GM18517 (cell line): ENCODE measurements around the gene C9orf152.
"Not testable (repeated sequence)": the region's sequence is repeated elsewhere in the genome, so short reads cannot be mapped to it uniquely, and the experiment has no call there.

Source experiments
- ATAC-seq: cut with Tn5 transposase; IDR thresholded peaks from one replicate; pipeline ENCODE4 v1.9.1; 2021; ENCODE audit warnings: mild to moderate bottlenecking, moderate library complexity; ENCODE audit not compliant: unreplicated experiment

Gene C9orf152

DNA sequence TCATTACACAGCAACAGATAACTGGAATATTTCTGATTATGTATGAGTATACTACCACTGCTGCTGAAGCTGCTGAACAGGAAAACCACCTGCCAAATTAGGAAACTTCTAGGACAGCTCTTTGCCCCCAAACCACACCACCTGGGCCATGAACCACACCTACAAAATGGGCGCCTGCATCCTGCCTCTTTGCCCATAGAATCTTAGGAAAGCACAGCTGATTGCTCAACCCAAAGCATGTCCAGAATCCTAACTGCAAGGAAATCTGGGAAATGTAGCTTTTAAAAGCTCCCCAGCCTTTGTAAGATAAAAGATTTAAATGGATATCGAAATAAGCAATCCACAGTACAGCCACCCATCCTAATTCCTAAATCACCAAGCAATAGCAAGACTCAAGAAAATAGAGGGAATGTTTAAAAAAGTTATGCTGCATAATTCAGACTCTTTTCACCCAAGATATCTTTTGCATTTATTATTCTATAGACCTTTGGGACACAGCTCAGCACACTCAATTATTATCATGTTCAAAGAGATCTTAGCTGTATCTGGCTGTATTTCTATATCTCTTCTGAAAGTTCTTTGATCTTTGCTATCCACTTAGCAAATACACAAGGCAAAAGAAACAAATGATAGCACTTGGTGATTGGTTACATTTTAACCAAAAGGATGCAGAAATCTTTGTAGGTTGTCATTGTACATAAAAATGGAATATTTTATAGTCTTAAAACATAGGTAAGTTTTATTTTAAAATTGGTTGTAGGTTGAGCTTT lies 6.8 kb upstream of the C9orf152 start:
- no peak for ATAC-seq

- no peak for ATAC-seq
Measured at GRCh38 chr9:110214090-110214489, 6.1 kb upstream of the C9orf152 start.

GRCh38 chr9:110213413-110214044 lies 5.6 kb upstream of the C9orf152 start:
- no peak for ATAC-seq

DNA sequence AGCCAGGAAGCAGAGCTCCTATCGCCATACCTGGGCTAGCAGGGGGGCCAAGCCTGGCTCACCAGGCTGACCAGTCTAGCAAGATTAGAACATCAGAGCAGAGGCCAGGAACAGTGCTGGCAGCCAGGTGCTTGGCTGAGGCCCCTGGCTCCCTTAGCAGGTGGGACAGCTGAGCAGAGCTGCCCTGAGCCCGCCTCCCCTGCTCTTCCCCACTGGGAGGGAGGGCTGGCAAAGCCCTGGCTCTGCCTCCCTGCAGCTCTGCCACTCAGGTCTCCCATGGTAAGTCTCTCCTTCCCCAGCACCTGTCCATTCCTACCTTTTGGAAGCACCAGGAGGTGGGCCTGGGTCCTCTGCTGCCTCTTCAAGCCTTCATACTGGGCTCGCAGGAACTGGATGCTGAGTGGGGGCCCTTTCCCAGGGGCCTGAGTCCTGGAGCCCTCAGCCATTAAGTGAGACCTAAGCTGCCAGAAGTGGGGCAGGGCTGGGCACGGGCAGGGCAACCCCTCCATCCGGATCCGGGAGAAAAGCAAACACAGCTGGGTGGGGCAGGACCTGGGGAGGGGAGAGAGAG lies 803 bp downstream of the C9orf152 start:
- ATAC-seq, result no peak

DNA sequence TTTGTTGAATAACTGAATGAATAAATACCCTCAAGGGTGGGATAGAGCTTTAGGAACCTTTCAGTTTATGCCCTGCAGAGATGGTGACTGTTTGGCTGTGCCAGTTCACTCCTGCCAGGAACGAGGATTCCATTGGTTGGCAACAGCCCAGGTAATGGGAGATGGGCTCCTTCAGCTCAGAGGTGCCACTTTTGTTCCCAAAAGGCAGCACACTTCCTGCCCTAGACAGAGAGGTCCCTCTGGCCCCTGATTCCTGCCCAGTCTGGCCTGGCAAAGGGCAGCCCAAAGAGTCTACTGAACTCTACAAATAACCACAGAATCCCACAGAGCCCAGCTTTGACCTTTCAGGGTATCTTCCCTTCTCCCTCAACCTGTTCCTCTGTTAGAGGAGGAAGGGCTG lies 1.6 kb downstream of the C9orf152 start:
- no peak for ATAC-seq

DNA sequence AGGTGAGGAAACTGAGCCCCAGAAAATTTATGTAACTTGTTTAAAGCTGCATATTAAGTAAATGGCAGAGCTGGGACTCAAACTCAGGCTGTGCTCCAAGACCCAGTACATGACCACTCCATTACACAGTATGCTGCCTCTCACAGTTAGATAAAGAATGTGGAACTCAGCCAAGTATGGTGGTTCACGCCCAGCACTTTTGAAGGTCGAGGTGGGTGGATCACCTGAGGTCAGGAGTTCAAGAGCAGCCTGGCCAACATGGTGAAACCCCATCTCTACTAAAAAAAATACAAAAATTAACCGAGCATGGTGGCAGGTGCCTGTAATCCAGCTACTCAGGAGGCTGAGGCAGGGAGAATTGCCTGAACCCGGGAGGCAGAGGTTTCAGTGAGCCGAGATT lies 2.3 kb downstream of the C9orf152 start:
- ATAC-seq, result not testable (repeated sequence)

DNA sequence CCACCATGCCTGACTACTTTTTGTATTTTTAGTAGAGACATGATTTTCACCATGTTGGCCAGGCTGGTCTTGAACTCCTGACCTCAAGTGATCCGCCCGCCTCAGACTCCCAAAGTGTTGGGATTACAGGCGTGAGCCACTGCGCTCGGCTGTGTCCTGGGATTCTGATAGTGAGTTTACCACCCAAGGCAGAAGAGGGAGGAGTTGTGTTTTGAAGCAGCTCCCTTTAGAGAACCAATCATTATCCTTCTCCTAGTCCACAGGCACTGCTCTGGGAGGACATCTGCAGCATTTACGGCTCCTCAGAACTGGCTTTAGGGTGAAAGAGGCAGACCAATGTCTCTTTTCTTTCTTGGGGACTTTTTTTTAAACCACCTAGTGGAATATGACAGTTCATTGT lies 5.7 kb downstream of the C9orf152 start:
- no peak for ATAC-seq

DNA sequence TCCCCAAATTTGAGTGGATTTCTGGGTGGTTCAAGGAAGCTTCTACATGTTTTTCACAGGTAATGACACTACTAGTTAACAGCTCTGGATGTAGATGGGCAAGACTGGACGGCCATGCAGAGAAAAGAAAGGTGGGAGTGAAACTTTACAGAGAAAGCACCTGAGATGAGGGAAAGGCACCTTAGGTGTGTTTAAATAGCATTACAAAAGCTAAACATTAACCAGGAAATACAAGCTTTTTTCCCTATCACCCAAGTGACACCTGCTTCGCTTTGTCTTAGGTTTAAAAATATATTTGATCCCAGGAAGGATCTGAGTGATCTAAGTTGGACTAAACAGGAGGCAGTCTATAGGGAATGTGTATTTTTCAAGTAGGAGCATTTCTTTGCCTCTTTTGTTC lies 8.3 kb downstream of the C9orf152 start:
- no peak for ATAC-seq

DNA sequence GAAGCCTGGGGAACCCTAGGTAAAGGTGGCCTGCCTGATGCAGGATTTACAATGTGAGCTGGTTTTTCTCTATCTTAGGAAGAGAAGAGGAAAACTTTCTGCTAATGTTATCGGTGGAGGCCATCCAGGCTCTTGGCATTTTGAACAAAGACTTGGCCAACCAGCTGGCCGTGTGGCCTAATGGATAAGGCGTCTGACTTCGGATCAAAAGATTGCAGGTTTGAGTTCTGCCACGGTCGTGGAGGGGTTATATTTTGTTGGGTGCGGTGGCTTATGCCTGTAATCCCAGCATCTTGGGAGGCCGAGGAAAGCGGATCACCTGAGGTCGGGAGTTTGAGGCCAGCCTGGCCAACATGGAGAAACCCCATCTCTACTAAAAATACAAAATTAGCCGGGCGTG lies 9.6 kb downstream of the C9orf152 start:
- ATAC-seq, result no peak

- ATAC-seq, result no peak
Measured at GRCh38 chr9:110197330-110198187, 10.4 kb downstream of the C9orf152 start.

- not testable (repeated sequence) for ATAC-seq
Measured at GRCh38 chr9:110196084-110196499, 11.9 kb downstream of the C9orf152 start.

DNA sequence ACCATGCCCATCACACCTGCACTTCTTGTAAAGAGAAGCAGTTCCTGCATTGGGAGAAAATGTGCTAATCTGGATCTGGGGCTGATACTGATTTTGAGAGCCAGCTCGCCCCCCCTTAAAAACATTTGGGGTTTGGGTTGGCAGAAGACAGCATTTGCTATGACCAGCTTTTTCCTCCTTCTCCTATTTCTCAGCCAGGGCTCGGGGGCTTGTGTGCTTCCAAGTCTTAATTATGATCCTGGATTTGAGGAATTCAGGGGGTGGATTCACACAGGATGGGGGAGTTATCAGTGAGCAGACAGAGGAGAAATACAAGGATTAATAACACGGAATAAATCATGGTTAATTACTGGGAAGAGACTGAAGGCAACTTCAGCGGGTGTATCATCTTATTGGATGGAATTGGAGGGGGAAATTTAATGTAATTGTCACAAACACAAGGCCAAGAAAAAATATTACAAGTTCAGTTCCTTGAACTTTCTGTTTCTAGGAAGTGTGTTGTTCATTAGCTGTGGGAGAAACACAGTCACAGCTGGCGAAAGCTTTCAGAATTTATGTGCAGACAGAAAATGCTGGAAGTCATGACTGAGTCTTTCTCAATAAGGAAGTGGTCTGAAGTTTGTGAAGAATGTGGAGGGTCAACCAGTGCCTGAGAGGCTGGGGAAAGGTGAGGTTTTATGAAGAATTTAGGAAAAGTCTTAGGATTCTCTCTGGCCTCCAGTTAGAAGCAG lies 15.3 kb downstream of the C9orf152 start:
- ATAC-seq, result no peak

- no peak for ATAC-seq
Measured at GRCh38 chr9:110191615-110192014, 16.3 kb downstream of the C9orf152 start.

DNA sequence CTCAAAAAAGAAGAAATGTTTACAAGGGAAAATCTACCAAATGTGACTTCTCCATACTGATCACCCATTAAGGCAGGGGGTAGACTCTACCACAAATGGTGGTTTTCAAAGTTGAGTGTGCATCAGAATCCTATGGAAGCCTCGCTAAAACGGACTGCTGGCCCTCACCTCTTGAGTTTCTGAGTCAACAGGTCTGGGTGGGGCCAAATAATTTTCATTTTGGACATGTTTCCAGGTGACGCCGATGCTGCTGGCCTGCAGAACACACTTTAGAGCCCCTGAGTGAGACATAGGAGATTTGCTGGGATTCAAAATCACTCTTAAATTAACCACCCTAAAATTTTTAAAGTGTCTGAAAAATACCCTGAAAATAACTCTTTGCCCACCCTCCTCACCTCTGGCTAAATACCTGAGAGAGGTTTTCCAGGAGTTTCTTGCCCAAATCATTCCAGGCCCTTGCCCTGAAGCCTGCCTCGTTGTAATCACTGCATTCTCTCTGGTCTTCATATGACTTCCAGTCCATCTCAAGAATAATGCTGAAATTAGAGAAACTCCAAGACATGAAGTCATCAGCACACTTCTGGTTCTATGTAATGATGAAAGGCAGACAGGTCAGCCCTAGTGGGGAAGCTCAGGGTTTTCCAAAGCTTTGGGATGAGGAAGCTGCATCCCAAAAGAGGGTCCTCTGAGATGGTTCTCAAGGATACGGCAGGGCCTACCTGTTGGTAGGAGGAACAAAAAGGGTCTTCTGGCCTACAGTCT lies 18.2 kb downstream of the C9orf152 start:
- no peak for ATAC-seq

- ATAC-seq, result no peak
Measured at GRCh38 chr9:110188991-110189390, 19.0 kb downstream of the C9orf152 start.

GRCh38 chr9:110188101-110188500 lies 19.9 kb downstream of the C9orf152 start:
- ATAC-seq, result no peak

DNA sequence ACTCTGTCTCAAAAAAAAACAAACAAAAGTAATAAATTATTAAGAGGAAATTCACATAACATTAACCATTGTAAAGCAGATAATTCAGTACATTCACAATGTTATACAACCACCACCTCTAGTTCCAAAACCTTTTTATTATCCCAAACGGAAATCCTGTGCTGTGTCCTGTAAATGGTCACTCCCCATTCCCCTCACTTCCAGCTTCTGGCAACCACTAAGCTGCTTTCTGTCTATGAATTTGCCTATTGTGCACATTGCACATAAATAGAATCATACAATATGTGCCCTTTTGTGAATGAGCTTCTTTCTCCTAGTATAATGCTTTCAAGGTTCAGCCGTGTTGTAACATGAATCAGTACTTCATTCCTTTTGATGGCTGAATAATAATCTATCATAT lies 20.8 kb downstream of the C9orf152 start:
- no peak for ATAC-seq

- no peak for ATAC-seq
Measured at GRCh38 chr9:110186254-110186653, 21.7 kb downstream of the C9orf152 start.

DNA sequence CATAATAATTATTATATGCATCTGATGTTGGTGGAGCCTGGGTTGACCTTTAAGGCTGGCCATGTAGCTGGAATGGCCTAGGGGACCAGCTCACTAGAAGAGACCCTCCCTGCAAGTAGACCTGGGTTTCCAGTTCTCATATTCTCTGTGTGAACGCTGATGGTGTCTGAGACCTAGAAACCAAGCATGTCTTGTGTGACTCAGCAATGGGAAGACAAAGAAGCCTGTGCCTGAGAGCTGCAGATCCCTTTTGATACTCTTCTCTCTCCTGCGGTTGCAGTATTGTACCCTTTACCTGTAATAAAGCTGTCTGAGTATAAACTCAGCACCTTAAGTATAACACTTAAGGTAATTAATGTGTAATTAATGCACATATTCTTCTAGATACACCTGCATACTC lies 22.2 kb downstream of the C9orf152 start:
- no peak for ATAC-seq
